ENCODE data around the gene SAA2.
A peak's percentile ranks its signal among the peaks of the same experiment; 100 is the strongest.
"Not testable (repeated sequence)": the region's sequence is repeated elsewhere in the genome, so short reads cannot be mapped to it uniquely, and the experiment has no call there.

Gene SAA2

DNA sequence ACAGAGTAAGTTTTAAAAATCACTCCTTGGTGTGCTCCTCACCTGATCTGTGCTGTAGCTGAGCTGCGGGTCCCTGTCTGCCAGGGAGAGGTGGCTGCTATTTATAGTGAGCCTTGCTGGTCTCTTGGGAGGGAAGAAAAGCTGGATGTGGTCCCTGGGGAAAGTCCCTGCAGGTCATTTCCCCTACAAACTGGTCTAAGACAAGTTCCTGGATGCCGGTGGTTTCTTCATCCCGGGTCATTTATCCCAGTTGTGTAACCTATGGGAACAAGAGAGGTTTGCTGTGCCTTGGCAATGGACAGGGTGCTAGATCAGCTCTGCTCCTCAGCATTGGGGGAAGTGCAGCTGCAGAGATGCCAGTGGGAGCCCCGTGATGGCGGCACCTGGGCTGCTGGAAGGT, at the start of gene SAA2:
Gene SAA2, minus strand, starts transcription at position 108 of the 400 bp plus-strand sequence. CDS start 657 bp downstream, outside the sequence.
- no peak for DNase-seq

DNA sequence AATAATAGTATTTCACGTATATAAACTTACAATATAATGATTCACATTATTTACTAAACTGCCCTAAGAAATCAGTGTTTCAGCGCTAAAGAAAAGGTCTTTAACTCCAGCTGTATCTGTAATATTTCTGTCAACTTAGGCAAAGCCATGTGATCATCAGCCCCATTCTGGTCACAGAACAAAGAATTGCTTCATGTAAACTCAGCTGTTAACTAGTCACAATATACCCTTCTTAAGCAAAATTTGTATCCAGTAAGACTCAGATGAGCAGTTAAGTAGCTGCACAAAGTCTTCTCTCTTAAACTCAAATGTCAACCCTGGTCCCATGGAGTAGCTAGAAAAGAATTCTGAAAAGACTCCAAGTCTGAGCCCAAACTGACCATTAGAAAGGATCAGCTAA, 46.8 kb upstream of the SAA2 start:
- DNase-seq: no peak

DNA sequence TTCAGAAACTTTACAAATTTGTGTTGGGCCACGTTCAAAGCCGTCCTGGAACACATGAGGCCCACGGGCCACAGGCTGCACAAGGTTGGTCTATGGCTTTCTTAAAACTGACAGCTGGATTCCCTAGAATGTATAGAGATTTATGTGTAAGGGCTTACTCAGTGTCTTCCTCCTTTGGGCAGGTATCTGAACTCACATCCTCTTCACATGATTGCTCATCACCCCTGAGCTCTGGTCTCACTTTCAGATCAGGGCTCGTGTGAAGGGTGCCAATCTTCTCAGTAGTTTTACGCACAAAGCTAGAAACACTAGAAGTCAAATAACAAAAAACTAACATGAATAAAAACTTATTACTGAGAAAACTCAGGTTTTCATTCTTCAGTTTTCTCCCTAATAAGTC, 46.4 kb upstream of the SAA2 start:
- no peak for DNase-seq

DNA sequence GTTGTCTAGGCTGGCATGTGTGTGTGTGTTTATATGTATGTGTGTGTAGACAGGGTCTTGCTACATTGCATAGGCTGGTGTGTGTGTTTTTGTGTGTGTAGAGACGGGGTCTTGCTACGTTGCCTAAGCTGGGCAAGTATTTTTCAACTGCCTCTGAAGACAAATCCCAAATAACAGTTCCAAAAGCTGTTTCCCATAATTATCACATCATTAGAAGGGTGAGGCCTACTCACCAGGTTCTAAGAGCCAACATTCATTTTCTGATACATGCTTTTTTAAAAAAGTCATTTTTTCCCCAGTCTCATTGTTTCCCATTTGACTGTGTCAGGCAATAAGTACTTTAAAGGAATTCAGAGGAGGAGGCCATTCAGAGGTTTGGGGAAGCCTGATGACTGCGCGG, 40.4 kb upstream of the SAA2 start:
- no peak for DNase-seq

DNA sequence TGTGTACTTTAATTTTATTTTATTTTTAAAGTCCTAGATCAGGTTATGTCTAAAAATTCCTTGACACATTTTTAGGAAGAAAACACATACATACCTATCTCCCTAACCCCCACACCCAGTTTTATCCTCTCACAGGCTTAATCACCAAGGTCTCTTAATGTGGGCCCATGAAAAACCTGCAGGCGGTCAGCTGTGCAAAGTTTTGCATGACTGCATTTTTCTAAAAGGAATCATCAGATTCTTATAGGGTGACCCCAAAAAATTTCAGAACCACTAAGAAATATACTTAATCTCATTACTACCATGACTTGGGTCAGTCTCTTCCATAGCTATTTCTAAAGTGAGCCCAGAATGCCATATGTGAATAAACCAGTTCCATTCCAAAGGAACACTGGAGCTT, 37.4 kb upstream of the SAA2 start:
- no peak for DNase-seq

DNA sequence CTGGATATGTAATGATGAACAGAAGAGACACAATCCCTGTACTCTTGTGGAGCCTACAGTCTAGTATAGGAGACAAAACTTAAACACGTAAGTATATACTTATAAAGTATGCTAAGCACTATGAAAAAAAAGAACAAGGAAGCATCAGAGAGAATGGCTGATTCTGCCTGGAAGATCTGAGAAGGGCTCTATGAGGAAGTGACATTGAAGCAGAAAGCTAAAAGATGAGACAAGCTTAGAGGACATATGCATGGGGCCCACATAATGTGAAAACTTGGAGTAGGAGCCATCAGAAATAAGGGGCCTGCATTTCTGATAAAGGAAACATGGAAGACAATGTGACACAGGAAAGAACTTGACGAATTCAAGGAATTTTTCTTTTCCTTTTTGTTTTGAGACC, 34.2 kb upstream of the SAA2 start:
- DNase-seq: no peak

DNA sequence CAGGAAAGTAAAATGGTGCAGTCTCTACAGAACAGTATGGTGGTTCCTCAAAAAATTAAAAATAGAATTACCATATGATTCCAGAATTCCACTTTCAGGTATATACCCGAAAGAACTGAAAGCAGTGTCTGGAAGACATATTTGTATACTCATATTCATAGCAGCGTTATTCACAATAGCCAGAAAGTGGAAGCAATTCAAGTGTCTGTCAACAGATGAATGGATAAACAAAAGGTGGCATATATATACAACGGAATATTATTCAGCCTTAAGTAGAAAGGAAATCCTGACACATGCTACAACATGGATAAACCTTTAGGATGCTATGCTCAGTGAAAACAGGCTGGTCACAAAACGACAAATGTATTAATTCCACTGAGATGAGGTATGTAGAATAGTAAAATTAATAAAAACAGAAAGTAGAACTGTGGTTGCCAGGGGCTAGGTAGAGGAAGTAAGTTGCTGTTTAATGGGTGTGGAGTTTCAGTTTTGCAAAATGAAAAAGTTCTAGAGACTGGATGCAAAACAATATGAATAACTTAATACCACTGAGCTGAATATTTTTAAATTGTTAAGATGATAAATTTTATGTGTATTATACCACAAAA, 32.1 kb upstream of the SAA2 start:
- no peak for DNase-seq

DNA sequence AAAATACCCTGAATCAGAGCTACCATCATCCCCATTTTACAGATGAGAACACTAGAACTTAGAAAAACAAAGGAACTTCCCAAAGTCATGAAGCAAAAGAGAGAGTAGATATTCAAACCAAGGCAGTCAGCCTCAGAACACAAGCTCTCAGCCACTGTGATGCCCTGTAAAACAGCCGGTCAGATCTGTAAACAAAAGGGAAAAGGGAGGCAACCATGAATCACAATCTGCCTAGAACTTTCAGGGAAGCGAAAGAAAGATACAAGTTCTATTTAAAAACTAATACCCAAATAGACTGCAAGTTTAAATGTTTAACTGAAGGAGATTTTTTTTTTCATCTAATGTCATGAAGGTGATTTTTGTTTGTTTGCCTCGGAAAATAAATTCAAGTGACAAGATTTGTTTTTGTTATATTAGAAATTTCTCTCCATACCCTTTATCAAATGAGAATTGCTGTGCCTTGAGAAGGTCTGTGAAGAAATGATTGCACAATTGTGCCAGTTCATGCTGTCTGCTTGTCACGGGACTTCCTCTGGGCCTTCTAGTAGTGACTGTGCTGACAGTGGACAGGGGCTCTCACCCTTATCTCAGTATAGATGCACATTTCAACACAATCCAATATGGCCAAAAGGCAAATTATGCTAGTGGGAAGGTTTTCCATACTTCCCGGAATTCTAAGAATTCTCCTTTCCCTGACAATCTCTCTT, 29.2 kb upstream of the SAA2 start:
- DNase-seq: no peak

DNA sequence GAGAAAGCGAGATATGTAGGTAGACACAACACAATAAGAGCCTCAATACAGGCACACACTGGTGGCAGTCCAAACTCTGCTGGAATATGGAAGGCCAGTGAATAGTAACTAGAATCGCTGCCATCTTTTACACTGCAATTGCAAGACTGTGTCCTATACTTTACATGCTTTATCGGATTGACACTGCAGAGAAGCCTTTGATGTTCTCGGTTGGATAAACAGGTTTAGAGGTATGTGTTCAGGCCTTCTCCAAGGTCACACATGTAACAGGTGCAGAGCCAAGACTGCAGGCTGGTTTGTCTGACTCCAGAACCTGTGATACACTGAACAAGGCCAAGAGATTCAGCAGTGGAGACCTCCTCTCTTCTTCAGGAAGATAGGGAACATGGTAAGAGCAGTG, 22.7 kb upstream of the SAA2 start:
- DNase-seq: no peak

DNA sequence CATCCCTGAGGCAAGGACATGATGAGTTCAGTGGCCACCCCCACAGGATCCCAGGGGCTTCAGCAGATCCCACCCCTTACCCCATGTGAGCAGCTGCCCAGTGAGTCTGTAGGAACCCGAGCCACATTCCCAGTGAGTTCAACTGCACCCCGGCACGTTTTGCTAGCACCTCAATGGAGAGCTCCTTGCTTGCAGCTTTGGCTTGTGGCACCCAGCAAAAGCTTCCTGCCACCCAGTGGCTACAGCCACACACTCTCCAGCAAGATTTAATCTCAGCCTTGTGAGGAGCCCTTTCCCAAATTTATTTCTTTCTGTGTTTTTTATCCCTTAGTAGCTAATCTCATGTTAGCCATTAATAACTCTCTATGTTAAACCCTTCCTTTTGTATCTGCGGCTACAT, 21.6 kb upstream of the SAA2 start:
- DNase-seq: no peak

DNA sequence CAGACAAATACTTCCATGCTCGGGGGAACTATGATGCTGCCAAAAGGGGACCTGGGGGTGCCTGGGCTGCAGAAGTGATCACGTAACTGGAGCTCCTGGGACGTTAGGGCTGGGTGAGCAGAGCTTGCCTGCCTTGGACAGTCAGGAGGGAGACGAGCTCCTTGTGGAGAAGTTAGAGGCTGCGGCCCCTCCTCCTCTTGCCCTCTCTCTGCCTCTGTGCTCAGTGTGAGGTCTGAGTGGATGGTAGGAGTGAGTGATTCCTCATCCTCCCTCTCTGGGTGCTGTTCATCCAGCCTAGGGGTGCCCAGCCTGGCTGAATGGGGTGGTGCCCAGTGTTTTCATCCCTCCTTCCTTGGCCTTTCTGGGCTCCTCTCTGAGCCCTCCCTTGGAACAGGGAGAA, 20.8 kb upstream of the SAA2 start:
- DNase-seq: not testable (repeated sequence)

DNA sequence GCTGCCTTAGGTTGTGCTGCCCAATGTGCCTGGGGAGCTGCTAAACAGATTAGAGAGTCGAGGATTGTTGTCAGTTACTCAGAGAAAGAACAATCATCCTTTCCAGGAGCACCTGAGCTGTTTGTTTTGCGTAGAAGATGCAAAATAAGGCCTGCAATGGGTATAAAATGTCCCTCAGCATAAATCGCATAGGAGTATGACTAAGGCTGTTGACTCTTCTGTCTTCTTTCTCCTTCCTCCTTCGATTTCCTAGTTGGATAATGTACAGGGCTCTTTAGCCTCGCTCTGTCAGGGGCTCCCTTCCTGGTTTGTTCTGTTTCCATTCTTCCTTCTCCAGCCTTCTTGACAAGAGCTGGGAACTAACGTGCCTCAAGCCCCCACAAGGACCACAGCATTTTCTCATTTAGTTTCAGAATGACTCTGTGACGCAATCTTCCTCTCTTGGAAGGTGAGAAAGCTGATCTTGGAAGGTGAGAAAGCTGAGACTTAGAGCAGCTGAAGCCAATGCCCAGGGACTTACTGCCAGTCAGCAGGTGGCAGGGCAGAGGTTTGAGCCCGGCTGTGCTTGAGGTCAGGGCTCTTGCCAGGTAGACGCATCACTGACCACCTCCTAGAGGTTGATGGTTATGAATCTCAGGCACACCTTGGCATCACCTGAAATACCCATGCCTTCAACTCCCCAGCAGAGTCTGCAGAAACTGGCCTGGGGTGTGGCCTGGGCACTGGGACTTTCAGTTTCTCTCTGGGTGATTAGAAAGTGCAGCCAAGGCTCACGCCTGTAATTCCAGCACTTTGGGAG, 19.1 kb upstream of the SAA2 start:
- not testable (repeated sequence) for DNase-seq

DNA sequence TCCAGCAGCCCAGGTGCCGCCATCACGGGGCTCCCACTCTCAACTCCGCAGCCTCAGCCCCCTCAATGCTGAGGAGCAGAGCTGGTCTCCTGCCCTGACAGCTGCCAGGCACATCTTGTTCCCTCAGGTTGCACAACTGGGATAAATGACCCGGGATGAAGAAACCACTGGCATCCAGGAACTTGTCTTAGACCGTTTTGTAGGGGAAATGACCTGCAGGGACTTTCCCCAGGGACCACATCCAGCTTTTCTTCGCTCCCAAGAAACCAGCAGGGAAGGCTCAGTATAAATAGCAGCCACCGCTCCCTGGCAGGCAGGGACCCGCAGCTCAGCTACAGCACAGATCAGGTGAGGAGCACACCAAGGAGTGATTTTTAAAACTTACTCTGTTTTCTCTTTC, 17.5 kb upstream of the SAA2 start, which contains the start of gene SAA1:
Gene SAA1, plus strand, starts transcription at position 316 of the 400 bp plus-strand sequence. CDS start 624 bp downstream, outside the sequence.
- no peak for DNase-seq

DNA sequence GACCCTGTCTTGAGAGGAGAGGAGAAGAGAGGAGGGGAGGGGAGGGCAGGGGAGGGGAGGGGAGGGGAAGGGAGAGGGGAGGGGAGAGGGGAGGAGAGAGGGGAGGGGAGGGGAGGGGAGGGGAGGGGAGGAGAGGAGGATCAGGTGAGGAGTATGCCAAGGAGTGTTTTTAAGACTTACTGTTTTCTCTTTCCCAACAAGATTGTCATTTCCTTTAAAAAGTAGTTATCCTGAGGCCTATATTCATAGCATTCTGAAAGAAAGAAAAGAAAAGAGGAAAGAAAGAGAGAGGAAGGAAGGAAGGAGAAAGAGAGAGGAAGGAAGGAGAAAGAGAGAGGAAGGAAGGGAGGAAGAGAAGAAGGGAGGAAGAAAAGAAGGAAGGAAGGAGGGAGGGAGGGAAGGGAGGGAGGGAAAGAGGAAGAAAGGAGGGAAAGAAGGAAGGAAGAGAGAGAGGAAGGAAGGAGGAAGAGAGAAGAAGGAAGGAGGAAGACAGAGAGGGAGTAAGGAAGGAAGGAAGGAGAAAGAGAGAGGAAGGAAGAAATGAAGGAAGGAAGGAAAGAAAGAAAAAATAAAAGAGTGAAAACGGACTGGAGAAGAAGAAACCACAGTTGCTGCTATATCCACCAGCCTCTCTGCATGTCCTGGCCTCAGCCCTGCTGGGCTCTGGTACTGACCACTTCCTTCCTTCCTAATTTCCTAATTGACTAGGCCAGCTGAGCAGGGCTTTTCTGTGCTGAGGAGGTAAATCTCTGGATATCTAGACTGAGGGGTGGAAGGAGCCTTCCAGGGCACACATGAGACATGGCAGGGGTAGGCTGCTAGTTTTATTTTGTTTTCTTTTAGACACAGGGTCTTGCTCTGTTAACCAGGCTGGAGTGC, 16.4 kb upstream of the SAA2 start:
- no peak for DNase-seq

DNA sequence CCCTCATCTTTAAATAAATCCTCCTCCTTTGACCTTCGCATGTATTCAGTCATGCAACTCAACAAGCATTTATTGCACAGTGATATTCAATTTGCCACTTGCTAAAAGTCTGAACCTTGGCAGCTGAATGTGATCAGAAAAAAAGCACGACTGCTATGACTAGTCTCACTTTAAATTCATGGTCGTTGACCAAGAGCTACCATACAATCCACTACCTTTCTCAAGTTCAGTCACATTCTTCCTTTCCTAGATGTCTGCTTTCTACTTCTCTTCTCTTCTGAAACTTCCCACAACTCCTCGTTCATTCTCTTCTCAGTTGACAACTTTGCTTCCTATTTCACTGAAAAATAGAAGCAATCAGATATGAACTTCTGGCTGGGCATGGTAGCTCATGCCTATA, 15.6 kb upstream of the SAA2 start:
- DNase-seq: no peak

DNA sequence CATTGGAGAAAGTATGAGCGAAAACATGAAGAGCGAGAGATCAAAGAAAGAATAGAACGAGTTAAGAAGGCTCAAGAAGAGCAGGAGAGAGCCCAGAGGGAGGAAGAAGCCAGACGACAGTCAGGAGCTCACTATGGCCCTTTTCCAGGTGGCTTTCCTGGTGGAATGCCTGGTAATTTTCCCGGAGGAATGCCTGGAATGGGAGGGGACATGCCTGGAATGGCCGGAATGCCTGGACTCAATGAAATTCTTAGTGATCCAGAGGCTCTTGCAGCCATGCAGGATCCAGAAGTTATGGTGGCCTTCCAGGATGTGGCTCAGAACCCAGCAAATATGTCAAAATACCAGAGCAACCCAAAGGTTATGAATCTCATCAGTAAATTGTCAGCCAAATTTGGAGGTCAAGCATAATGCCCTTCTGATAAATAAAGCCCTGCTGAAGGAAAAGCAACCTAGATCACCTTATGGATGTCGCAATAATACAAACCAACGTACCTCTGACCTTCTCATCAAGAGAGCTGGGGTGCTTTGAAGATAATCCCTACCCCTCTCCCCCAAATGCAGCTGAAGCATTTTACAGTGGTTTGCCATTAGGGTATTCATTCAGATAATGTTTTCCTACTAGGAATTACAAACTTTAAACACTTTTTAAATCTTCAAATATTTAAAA, 14.3 kb upstream of the SAA2 start:
- DNase-seq: not testable (repeated sequence)

DNA sequence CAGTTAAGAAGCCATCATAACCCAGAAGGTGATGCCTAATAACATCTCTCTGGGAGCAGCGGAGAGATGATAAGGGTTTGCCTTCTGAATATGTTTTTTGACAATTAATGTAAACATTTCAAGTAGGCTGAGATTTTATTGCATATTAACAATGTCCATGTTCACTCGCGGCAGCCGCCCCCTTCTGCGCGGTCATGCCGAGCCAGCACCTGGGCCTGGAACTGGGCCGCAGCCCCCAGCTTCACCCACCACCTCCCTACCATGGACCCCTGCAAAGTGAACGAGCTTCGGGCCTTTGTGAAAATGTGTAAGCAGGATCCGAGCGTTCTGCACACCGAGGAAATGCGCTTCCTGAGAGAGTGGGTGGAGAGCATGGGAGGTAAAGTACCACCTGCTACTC, 13.3 kb upstream of the SAA2 start:
- DNase-seq: no peak

DNA sequence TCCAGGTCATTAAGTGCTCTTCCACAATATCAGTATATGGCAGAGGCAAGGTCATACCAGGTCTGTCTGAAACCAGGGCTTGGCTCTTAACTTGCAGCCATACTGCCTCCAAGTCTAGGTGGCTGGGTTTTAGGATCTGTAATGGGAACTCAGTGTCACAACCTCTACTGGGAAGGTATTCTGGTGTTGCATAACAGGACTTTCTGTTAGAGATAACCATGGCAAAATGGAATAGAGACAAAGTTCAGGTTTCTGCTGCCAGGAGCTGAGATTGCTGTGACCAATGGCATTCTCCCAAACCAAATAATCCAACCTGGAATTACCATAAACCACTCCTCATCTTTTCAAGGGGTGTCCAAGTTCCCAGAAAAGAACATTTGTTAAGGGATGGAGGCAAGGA, 10.8 kb upstream of the SAA2 start:
- DNase-seq: peak in 1 of 2 experiments; percentile 13

DNA sequence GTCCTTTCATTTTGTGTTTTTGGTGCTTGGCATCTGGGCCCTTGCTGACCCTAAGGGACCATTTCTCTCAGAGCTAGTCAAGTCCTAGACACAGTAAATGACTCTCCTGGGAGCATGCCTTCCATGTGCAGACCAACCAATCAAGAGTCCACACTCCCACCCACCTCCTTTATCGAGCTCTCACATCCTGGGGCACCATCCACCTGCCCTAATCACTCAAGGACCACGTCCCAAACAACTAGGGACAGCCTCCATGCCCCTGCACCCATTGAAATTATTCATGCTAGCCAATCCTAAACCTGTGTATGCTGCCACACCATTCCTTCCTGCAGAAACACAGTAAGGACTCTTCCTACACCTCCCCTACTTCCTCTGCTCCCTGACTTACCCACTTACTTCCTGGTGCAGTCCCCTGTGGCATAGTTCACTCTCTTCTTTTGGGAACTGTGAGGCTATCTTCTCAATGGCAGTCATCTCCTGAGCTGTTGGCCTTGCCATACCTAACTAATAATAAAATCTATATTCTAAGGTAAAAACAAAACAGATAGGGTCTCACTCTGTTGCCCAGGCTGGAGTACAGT, 6.4 kb upstream of the SAA2 start:
- no peak for DNase-seq

DNA sequence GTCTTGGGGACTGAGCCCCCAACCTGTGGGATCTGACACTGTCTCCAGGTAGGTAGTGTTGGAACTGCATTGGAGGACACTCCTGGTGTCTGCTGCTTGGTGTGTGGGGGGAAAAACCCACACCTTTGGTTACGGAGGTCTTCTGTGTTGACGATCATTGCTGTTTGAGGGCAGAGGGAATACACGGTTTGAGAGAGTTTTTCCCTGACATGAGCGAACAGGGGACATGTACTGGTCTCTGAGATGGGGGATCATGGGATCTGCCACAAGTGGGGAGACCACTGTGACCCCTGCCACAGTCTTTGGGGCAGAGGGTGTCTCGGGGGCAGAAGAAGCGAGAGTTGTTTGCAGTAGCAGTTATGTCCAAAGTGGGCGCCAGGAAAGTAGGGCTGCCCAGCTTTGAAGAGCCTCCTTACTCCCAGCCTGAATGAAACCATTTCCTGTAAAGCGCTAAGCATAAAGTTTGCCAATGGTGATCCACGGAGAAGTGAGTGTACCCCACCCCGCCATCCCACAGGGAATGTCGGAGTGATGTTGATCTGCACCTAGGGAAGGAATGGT, 5.4 kb upstream of the SAA2 start:
- DNase-seq: no peak

DNA sequence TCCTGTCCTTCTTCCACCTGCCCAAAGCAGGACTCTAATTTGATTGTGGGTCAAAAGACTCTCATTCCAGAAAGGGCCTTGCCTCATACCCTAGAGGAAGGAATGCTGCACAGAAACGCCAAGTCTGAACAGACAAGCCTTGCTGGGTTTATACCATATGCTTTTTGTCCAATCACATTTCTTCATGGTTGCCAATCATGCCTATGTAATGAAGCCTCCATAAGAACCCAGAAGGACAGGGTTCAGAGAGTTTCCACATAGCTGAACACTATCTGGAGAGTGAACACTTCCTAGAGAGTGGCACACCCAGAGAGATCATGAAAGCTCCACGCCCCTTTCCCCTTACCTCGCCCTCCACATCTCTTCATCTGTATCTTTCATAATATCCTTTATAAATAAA, 4.8 kb upstream of the SAA2 start:
- no peak for DNase-seq

DNA sequence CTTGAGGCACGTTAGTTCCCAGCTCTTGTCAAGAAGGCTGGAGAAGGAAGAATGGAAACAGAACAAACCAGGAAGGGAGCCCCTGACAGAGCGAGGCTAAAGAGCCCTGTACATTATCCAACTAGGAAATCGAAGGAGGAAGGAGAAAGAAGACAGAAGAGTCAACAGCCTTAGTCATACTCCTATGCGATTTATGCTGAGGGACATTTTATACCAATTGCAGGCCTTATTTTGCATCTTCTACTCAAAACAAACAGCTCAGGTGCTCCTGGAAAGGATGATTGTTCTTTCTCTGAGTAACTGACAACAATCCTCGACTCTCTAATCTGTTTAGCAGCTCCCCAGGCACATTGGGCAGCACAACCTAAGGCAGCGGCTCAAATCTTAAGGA, 1.3 kb downstream of the SAA2 start:
- DNase-seq: not testable (repeated sequence)

Data from NCI-H187 (cell line).